ENCODE measurements around the gene EIF1.
"Not testable (repeated sequence)": the region's sequence is repeated elsewhere in the genome, so short reads cannot be mapped to it uniquely, and the experiment has no call there.

EIF1 gene

GRCh38 chr17:41688641-41689496 lies at the start of gene EIF1:
EIF1 (plus strand) TSS chr17:41688885; CDS start chr17:41689039, 154 bp downstream.
- DNase-seq (ENCODE audit: low read depth in 2 of 2) = peak; percentile 99 to 100

GRCh38 chr17:41638941-41639340 lies 49.7 kb upstream of the EIF1 start:
- DNase-seq (ENCODE audit: low read depth in 2 of 2) = no peak

- DNase-seq (ENCODE audit: low read depth in 2 of 2) = no peak
Measured at GRCh38 chr17:41639492-41640473, 48.9 kb upstream of the EIF1 start.

DNA sequence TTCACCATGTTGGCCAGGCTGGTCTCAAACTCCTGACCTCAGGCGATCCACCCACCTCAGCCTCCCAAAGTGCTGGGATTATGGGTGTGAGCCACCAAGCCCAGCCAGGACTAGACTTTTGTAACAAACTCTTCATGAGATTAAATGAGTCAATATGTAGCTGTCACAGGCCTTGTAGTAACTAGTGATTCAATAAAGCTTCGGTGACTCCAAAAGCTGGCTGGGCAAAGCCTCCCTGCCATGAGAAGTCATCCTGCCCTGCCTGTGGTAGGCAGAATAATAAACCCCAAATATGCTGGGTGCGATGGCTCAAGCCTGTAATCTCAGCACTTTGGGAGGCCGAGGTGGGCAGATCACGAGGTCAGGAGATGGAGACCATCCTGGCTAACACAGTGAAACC lies 48.1 kb upstream of the EIF1 start:
- DNase-seq (ENCODE audit: low read depth in 2 of 2) = not testable (repeated sequence)

- no peak for DNase-seq (ENCODE audit: low read depth in 2 of 2)
Measured at GRCh38 chr17:41642252-41643156, 46.2 kb upstream of the EIF1 start.

DNA sequence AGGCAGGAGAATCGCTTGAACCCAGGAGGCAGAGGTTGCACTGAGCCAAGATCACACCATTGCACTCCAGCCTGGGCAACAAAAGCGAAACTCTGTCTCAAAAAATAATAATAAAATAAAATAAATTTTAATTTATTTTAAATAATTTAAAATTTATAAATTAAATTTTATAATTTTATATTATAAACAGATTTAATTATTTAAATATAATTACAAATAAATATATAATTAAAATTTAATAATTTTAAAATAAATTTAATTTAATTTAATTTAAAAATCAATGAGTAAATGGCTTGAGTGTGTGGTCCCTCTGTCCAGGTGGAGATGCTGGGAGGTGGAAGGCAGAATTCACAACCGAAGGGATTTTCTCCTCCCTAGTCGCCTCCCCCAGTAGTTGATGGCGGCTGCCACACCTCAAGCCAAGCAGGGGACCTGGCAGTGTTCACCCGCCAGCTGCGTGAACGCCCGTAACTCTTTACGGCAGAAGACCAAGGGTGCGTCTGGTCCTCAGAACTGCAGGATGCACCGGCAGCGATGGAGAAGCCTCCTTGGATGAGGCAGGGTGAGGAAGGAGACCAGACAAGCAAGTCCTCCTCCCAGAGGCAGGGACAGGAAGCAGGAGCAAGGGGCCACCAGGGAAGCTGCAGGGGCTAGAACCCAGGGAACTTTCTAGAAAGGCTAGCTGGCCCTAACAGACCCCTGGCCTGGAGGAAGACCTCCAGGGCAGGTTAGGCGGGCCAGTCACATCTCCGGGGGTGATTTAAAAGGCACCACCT lies 41.5 kb upstream of the EIF1 start:
- no peak for DNase-seq (ENCODE audit: low read depth in 2 of 2)

DNA sequence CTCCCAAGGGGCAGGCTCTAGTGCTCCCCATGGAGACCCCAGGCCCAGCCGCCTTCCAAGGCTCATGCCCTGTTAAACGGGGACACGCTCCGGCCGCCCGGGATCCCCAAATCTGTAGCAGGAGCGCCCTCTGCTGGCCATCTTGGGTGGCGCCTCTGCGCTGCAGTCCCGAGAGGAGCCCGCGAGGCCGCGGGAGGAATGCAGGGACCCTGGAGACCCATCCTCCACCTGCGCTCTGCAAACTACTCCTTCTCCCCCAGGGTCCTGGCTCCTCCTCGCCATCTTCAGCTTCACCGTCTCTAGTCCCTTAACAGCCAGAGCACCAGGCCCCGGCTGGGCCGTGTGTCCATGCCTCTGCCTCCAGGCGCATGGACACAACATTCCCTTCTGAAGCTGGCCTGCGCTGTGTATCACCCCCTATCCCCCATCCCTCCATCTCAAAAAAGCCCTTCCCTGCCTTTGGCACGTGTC lies 40.7 kb upstream of the EIF1 start:
- peak; percentile 58 to 64 for DNase-seq (ENCODE audit: low read depth in 2 of 2)

DNA sequence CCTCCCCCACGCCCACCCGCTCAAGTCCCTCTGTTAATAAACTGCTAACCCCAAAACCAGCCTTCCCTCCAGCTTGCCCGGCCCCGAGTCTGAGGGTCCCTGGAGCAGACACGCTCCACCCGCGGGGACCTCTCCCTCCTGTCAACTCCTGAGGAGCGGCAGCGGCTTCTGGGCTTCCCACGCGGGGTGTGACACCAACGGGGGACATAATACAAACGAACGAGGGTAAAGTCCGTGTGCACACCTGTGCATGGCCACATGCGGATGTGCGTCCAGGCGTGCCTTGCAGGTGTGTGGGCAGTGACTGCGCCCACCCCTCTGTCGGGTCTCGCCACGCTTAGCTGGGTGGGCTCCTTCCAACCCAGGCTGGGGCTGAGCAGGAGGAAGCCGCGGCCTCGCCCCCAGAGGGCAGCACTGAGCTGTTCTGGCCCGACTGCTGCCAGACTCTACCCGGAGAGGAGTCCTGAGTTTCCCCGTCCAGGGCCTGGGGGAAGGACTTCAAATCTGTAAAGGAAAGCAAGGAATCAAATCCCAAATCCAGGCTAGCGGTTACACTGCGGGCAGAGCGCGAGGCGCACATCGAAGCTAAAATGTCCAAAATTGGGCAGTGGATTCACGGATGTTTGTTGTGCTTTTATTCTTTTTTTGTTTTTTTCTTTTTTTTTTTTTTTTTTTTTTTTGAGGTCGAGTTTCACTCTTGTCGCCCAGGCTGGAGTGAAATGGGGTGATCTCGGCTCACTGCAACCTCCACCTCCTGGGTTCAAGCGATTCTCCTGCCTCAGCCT lies 40.1 kb upstream of the EIF1 start:
- DNase-seq (ENCODE audit: low read depth in 2 of 2) = peak; percentile 55 to 57

DNA sequence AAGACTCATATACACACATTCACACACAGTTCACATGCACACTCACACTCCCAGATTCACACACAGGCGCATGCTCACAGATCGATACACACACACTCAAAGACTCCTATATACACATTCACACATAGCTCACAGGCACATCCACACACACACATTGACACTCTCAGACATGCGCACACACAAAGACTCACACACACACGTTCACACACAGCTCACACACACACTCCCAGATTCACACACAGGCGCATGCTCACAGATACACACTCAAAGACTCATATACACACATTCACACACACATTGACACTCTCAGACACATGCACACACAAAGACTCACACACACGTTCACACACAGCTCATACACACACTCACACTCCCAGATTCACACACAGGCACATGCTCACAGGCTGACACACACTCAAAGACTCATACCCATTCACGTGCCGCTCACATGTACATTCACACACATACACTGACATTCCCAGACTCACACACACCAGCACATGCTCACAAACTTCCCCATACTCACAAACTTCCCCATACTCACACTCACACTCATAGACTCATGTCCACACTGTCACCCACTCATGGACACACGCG lies 38.7 kb upstream of the EIF1 start:
- no peak for DNase-seq (ENCODE audit: low read depth in 2 of 2)

DNA sequence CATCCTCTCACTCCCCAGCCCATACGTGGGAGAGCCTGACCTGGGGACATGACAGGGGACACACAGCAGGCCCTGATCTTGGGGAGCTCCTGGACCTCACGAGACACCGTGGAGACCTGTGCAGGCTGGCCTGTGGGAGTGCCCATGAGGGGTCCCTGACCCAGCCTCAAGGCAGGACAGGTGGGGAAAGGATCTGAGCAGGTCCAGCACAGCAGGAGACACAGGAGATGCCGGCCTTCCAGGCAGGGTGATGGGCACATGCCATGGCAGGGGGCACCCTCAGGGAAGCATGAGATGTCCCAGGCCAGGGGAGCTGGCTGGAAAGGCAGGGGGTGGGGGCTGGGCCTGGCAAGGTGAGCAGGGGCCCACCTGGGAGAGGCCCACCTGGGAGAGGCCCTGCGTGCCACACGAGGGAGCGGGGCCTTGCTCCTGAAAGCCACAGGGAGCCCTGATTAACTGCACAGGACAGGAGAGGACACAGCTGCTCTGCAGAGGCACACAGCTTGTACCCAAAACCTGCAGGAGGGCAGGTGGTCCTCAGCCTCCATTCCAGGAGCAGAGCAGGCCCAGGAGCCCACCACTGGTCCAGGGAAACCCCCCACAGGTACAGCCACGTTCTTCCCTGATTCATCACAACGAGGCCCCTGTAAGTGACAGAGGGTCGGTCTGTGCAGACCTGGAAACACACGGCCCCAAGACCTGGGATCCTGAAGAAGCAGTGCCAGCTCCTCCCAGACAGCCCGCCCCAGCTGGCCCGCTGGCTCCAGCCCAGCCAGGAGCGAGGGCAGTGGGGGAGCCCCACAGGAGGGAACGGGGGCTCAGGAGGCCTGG lies 37.7 kb upstream of the EIF1 start:
- DNase-seq (ENCODE audit: low read depth in 2 of 2) = no peak

- no peak for DNase-seq (ENCODE audit: low read depth in 2 of 2)
Measured at GRCh38 chr17:41651625-41652460, 36.8 kb upstream of the EIF1 start.

DNA sequence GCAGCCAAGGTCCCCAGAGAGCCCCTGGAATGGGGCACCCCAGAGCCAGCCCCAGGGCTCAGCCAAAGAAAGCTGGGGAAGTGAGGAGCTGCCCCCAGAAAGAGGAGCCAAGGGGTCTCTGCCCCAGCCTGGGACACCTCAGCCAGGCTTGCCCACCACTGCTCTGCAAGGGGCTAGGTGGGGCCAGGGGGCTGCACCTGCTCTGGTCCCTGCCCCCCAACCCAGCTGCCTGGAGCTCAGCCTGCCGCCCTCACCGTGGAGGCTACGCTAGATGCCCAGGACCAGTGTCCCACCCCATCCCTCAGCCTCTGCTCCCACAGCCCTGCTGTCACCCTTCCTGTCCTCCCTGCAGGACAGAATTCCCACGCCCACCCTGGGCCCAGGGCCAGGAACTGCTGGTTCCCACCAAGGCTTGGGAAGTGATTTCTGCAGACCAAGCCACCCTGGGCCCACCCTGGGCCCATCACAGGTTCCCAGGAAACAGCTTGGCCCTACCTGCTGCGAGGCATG lies 36.2 kb upstream of the EIF1 start:
- no peak for DNase-seq (ENCODE audit: low read depth in 2 of 2)

DNA sequence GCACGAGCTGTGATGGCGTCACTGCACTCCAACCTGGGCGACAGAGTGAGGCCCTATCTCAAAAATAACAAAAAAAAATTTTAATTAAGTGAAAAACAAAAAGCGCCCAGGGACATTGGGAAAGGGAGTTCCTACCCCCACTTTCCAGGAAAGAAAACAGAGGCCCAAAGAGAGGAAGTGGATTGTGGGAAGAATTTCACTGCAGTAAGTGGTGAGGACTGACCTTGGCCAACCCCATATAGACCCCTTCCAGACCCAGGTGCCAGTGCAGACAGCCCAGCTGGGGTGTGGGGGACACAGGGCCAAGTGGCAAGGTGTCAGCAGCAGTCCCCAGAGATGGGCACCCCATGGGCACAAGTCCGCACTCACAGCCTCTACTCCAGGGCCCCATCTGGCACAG lies 35.3 kb upstream of the EIF1 start:
- DNase-seq (ENCODE audit: low read depth in 2 of 2) = no peak

- no peak for DNase-seq (ENCODE audit: low read depth in 2 of 2)
Measured at GRCh38 chr17:41653892-41654677, 34.6 kb upstream of the EIF1 start.

DNA sequence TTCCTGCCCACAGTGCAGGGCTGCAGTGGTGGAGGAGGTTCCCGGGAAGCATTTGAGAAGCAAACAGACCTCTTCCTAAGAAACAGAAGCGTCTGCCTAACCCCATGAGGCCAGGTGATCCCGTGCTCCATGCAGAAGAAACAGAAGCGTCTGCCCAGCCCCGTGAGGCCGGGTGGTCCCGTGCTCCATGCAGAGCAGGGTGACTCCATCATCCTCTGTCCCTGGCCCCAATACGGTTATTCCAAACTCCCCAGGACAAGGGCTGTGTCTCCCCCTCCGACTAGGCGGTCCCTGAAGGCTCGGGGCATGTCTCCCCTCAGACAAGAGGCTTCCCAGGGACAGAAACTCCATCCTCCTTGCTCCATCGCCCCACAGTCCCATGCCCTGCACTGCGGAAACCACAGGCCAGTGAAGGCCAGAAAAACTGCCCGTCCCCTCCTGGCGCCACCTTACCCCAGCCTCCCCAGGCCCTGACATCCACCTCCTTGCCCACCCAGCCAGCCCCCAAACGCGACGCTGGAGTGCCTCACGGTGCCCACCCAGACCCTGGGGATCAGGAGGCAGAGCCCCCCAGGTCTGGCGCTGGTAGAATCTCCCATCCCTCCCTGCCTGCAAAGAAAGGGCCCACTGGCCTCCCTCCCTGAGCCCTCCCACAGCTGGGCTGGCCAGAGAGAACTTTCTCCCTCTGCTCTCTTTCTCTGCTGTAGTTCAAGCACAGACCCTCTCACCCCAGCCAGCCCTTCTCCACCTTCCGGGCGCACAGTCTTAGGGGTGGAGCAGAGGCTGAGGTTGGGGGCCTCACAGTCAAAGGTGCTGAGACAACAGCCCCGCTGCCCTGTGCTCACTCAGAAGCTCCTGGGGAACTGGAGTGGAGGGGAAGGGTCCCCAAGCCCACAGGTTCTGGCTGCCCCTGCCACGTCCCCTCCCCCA lies 33.7 kb upstream of the EIF1 start:
- DNase-seq (ENCODE audit: low read depth in 2 of 2) = no peak

Measured in stimulated activated CD8-positive, alpha-beta memory T cell treated with anti-CD3 and anti-CD28 coated beads, Interleukin-15, amount 100 ng/mL, for 4 hours (primary cell).